Fibroblast of lung (primary cell): Measurements from ENCODE around the gene GMPR.

Source experiments
- CTCF ChIP-seq, 2 donors: IDR thresholded peaks in 1 of 2; conservative IDR thresholded peaks in 1 of 2; 1 replicate in 1 of 2; 2 replicates in 1 of 2; pipeline ENCODE4 v1.5.1; 2011 to 2012; ENCODE audit warnings: low read length in 2 of 2, control low read depth in 1 of 2, inconsistent platforms in 1 of 2, low read depth in 1 of 2, mild to moderate bottlenecking in 1 of 2
- EZH2 ChIP-seq: IDR thresholded peaks from 2 replicates; pipeline ENCODE4 v1.5.1; 2012; ENCODE audit warnings: low read length, control low read depth, mild to moderate bottlenecking; ENCODE audit errors: missing control alignments

- TF ChIP-seq EZH2 = no peak
- no peak for TF ChIP-seq CTCF (conservative IDR thresholded peaks at IDR 0.05 in 1 of 2, IDR thresholded peaks at IDR 0.05 in 1 of 2; ENCODE audit: low read depth in 1 of 2, low read length in 2 of 2)
Measured at GRCh38 chr6:16279243-16279642, 40.9 kb downstream of the GMPR start.
